ENCODE results near the gene ARL6IP1.

DNA sequence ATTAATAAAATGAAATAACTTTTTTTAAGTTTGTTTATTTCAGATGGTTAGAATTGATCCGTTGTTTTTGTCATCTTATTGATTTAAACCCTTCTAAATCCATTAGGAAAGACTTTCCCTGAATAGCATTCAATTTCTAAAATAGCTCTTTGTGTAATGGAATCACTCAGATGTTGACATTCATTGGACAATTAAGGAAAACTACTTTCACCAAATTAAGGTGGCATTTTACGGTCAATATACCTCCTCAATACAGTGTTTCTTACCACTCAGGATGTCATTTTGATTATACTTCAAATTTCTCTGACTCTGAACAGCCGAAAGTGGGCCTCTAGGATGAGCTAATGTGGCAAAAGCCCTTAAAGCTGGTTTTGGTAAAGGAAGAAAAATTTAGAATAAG is 1.8 kb downstream of the ARL6IP1 start:
- TF ChIP-seq EZH2phosphoT487 (IDR thresholded peaks at IDR 0.05; ENCODE audit: borderline replicate concordance, low read depth, low read length) = no peak
- TF ChIP-seq, protein P1, sequence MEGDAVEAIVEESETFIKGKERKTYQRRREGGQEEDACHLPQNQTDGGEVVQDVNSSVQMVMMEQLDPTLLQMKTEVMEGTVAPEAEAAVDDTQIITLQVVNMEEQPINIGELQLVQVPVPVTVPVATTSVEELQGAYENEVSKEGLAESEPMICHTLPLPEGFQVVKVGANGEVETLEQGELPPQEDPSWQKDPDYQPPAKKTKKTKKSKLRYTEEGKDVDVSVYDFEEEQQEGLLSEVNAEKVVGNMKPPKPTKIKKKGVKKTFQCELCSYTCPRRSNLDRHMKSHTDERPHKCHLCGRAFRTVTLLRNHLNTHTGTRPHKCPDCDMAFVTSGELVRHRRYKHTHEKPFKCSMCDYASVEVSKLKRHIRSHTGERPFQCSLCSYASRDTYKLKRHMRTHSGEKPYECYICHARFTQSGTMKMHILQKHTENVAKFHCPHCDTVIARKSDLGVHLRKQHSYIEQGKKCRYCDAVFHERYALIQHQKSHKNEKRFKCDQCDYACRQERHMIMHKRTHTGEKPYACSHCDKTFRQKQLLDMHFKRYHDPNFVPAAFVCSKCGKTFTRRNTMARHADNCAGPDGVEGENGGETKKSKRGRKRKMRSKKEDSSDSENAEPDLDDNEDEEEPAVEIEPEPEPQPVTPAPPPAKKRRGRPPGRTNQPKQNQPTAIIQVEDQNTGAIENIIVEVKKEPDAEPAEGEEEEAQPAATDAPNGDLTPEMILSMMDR (conservative IDR thresholded peaks at IDR 0.05; ENCODE audit: low read length) = no peak

Data from OCI-LY7 (cell line).